Fibroblast of mammary gland (primary cell): ENCODE measurements around the gene ADAT2.
A peak's percentile ranks its signal among the peaks of the same experiment; 100 is the strongest.
"Not testable (repeated sequence)": the region's sequence is repeated elsewhere in the genome, so short reads cannot be mapped to it uniquely, and the experiment has no call there.

ENCODE experiments used
- DNase-seq: peaks from one replicate; pipeline ENCODE4 v3.0.0-alpha.2; 2010; ENCODE audit warnings: low read depth
- H3K4me3 ChIP-seq: 2 replicates; pipeline ENCODE4 v1.5.1; 2011; ENCODE audit warnings: low read depth, mild to moderate bottlenecking, low read length, moderate library complexity; ENCODE audit not compliant: control insufficient read depth
- CTCF ChIP-seq: conservative IDR thresholded peaks from 2 replicates; pipeline ENCODE4 v1.5.1; 2011; ENCODE audit warnings: low read depth, low read length, inconsistent platforms; ENCODE audit not compliant: control insufficient read depth, insufficient read depth

Gene ADAT2

DNA sequence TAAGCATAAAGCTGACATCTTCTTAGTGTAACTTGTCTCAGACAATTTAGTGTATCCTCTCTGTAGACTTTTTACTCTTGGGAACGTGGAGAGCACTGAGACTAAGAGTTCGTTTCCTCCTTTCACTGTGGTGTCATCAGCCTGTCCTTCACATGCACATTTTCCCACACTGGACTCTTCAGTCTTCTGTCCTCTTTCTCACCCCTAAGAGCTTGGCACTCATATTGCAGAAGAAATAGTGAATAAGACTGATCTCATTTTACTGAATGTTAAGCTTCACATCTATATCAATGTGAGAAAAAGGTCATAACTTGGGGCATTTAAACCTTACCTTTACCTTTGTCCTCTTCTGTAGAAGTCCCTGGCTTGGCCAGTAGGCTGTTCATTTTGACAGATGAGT, 35.5 kb upstream of the ADAT2 start:
- no peak for DNase-seq
- no peak for TF ChIP-seq CTCF
- H3K4me3 ChIP-seq, result no peak overlapping the region

- no peak overlapping the region for H3K4me3 ChIP-seq
- peak; percentile 49 for DNase-seq
- no peak for TF ChIP-seq CTCF
Observed at GRCh38 chr6:143482593-143482992, 32.1 kb upstream of the ADAT2 start.

DNA sequence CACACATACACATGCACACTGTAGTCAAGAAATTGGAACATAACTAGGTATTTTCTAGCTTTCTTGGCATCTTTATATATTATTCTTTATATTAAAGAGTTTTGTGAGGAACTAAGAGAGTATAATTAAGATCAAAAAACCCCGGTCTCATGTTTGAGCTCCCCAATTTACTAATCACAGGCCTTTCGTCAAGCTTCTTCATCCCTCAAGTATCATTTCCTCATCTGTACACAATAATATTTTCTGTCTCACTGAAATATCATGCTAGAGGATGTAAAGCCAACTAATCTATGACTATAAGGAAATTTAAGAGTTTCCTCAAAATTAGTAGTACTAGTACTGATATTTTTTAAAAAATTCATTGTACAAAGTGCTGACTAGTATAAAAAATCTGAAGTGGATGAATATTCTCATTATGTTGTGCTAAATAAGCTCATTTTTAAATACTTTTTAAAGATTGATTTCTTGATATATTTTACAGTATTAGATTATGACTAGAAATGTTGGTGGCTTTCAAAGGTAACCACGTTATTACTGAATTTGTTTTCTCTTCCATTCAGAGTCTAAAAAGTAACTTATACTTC, 28.1 kb upstream of the ADAT2 start:
- no peak for TF ChIP-seq CTCF
- DNase-seq, result no peak

DNA sequence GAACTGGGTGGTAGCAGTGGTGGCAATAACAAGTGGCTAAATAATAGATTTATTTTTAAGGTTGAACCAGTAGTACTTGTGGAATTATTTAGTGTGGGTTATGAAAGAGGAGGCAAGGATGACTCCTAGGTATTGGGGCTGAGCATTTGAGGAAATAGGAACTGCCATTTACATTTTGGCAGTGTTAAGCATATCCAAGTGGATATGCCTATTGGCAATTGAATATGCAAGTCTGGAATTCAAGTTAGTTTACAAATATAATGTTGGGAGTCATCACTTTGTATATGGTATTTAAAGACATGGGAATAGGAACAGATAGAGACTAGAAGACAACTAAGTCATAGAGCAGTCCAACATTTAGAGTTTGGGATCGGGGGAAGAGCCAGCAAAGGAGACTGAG, 26.1 kb upstream of the ADAT2 start:
- no peak for DNase-seq
- TF ChIP-seq CTCF, result no peak
- H3K4me3 ChIP-seq, result no peak overlapping the region

More for the DNA sequence above, 28.1 kb upstream of the ADAT2 start:
- no peak overlapping the region for H3K4me3 ChIP-seq

GRCh38 chr6:143471822-143472221, 21.3 kb upstream of the ADAT2 start:
- H3K4me3 ChIP-seq, result no peak overlapping the region
- TF ChIP-seq CTCF, result no peak
- DNase-seq, result no peak

DNA sequence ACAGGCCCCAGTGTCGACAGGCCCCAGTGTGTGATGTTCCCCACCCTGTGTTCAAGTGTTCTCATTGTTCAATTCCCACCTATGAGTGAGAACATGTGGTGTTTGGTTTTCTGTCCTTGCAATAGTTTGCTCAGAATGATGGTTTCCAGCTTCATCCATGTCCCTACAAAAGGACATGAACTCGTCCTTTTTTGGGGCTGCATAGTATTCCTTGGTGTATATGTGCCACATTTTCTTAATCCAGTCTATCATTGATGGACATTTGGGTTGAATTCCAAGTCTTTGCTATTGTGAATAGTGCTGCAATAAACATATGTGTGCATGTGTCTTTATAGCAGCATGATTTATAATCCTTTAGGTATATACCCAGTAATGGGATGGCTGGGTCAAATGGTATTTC, 18.3 kb upstream of the ADAT2 start:
- not testable (repeated sequence) for DNase-seq, H3K4me3 ChIP-seq

DNA sequence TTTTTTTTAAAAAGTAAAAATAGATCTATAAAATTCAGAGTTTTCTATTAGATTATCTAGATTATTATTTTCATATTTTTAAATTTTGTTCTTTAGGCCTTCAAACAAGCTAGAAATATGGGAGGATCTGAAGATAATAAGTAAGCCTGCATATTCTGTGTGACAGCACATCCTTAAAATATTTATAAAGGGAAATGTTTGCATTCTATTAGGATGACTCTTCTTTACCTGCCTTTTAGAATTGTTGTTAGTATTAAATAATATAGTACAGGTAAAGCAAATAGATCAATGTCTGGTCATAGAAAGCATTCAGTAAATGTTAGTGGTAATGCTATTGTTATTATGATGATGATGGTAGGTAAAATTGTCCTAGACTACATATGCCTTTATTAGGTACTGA, 17.5 kb upstream of the ADAT2 start:
- no peak for DNase-seq
- no peak for TF ChIP-seq CTCF
- H3K4me3 ChIP-seq, result no peak overlapping the region

GRCh38 chr6:143465546-143465945, 15.1 kb upstream of the ADAT2 start:
- TF ChIP-seq CTCF, result no peak
- H3K4me3 ChIP-seq, result no peak overlapping the region
- no peak for DNase-seq
